Measurements from ENCODE around the gene ZNF184.
"Not testable (repeated sequence)": the region's sequence is repeated elsewhere in the genome, so short reads cannot be mapped to it uniquely, and the experiment has no call there.

ZNF184 gene

GRCh38 chr6:27426045-27426620 is 46.8 kb downstream of the ZNF184 start:
- DNase-seq (ENCODE audit: extremely low read depth in 1 of 2, low read depth in 1 of 2) = no peak

GRCh38 chr6:27424851-27425250 is 48.1 kb downstream of the ZNF184 start:
- DNase-seq (ENCODE audit: extremely low read depth in 1 of 2, low read depth in 1 of 2) = not testable (repeated sequence)

DNA sequence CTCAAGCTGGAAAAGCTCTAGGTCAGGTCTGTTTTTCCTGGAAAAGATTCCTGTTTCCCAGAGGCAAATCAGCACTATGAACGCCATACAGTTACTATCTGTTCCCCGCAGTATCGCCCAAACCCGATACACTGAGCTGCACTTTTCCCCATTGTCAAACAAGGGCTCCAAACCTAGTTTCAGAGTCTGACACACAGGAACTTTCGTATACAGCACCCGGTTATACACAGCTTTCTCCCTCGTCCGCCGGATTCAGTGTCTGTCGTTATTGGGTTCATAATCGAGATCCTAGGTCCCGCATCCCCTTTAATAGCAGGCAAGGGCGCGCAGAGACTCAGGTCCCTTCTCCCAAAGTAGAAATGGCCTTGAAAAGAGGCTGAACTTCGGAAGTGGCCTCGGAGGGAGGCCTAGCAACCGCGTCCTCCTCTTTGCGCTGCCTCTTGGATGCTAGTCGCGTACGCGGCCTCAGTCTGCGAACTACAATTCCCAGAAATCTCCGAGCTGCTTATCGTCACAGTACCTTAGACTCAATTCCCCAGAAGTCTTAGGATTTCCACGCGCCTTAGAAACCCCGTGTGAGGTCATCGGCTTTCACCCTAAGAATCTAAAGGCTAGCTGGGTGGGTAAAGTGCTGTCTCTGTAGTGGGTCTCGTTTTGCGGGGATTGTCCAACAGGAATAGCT is 50.1 kb downstream of the ZNF184 start:
- DNase-seq (ENCODE audit: extremely low read depth in 1 of 2, low read depth in 1 of 2) = no peak

DNA sequence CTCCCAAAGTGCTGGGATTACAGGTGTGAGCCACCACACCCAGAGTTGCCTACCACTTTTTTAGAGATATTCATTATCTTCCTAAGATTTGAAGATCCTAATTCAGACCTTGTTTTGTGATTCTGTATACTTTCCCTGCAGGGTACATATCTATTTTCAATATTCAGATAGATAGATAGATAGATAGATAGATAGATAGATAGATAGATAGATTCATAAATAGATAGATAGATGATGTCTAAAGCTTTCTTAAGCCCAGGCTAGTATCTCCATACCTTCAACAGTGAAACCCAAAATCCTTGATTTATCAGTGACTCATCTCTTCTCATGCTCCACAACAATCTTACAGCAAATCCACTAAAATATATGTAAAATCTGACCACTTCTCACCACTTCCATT is 53.5 kb downstream of the ZNF184 start:
- DNase-seq (ENCODE audit: extremely low read depth in 1 of 2, low read depth in 1 of 2) = no peak

DNA sequence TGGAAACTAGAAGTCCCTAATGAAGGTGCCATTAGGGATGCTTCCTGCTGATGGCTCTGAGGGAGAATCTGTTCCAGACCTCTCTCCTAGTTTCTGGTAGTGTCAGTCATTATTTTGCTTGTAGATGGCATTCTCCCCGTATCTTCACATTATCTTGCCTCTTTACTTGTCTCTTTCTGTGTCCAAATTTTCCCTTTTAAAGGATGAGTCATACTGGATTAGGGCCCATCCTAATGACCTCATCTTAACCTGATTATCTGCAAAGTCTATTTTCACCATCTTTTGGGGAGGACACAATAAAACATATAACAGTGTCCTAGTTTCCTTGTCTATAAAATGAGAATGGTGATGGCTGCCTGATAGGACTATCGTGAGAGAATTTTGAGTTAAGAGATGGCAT is 57.0 kb downstream of the ZNF184 start:
- no peak for DNase-seq (ENCODE audit: extremely low read depth in 1 of 2, low read depth in 1 of 2)

DNA sequence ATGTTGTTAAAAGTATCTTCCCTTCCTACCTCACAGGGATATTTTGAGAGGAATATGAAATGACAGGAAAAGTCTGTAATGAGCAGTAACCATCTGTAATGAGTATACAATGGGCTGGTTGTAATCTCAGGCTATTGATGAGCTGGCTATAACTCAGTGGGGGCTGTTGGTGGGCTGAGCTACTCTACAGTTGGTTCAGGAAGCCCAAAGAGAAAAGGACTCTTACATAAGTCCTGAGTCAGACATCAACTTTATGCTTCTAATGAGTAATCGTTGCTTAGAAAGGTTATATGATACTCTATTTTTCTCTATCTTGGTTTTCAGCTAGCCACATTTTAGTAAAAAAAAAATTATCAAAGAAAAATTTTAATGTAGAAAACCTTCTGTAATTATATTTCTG is 57.9 kb downstream of the ZNF184 start:
- no peak for DNase-seq (ENCODE audit: extremely low read depth in 1 of 2, low read depth in 1 of 2)

GRCh38 chr6:27414300-27414699 is 58.6 kb downstream of the ZNF184 start:
- DNase-seq (ENCODE audit: extremely low read depth in 1 of 2, low read depth in 1 of 2) = no peak

DNA sequence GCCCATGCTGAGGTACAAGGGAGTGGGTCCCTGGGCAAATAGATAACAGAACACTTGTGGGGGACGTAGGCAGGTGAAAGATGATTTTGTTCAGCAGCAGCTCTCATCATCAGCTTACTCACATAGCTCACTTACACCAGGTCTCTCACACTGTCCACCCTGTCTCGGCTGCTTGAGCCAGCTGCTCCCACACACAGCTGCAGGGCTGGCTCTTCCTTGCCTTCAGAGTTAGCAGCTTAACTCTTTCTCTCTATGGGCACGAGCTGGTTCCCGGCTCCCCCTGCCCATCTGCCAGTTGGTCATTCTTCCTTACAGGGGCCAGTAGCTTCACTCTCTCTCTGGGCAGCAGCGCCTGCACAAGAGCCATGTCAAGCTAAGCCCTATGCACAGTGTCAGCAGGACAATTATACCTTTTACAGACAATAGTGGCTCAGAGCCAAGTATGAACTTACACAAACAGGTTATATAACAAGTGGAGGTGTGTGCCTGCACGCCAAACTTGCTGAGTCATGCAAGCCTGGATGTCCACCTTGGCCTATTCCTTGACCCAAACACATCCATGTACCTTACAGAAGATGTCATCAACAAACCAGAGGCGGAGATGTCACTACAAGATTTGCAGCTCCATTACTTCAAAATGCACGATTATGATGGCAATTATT is 65.6 kb downstream of the ZNF184 start:
- no peak for DNase-seq (ENCODE audit: extremely low read depth in 1 of 2, low read depth in 1 of 2)

- DNase-seq (ENCODE audit: extremely low read depth in 1 of 2, low read depth in 1 of 2) = no peak
Measured at GRCh38 chr6:27406085-27406484, 66.8 kb downstream of the ZNF184 start.

DNA sequence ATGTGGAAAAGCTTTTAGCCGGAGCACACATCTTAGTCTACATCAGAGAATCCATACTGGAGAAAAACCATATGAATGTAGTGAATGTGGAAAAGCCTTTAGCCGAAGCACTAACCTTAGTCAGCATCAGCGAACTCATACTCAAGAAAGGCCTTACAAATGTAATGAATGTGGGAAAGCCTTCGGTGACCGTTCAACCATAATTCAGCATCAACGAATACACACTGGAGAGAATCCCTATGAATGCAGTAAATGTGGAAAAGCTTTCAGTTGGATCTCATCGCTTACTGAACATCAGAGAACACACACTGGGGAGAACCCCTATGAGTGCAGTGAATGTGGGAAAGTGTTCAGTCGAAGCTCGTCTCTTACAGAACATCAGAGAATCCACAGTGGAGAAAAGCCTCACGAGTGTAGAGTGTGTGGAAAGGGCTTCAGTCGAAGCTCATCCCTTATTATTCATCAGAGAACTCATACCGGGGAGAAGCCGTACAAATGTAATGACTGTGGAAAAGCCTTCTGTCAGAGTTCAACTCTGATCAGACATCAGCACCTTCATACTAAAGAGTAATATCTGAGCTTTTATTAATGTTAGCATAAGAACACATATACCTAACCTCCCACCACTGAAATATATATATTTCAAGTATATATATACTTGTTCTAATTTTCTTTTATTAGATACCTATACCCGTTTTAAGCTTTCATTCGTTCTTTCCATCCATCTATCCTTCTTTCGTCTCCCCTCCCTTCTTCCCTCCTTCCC is 71.8 kb downstream of the ZNF184 start:
- DNase-seq (ENCODE audit: extremely low read depth in 1 of 2, low read depth in 1 of 2) = no peak
